ENCODE measurements around the gene PATE1. TPM values are rescaled to one million over a fixed set of nuclear protein-coding genes. Genes with fewer than 3 reads are reported as not detected.

Gene PATE1
- total RNA-seq, 1 donor from 2014 or later = not detected

GRCh38 chr11:125770583-125770982, 24.5 kb downstream of the PATE1 start:
- CTCF ChIA-PET = no interaction called here
- H3K36me3 Mint-ChIP-seq (ENCODE audit: low read depth) = no peaks in the 10 kb centered on the region
- no peak overlapping the region for H3K4me3 Mint-ChIP-seq
- no peak for TF ChIP-seq CTCF (IDR thresholded peaks at IDR 0.05)
- H3K27ac Mint-ChIP-seq = no peak overlapping the region
- no peak for DNase-seq
- H3K4me1 Mint-ChIP-seq = no peaks in the 10 kb centered on the region
- POLR2A ChIA-PET = no interaction called here
- intact Hi-C loops (cut with micrococcal nuclease) = no loop called here
- no peak for ATAC-seq (ENCODE audit: low read depth)
- H3K27me3 Mint-ChIP-seq = peaks cover 6% of the 10 kb centered on the region
- no peaks in the 10 kb centered on the region for H3K9me3 Mint-ChIP-seq

GRCh38 chr11:125772834-125773505, 26.9 kb downstream of the PATE1 start:
- H3K4me1 Mint-ChIP-seq = no peaks in the 10 kb centered on the region
- POLR2A ChIA-PET = no interaction called here
- no peaks in the 10 kb centered on the region for H3K36me3 Mint-ChIP-seq (ENCODE audit: low read depth)
- peaks cover 3% of the 10 kb centered on the region for H3K27me3 Mint-ChIP-seq
- TF ChIP-seq CTCF (IDR thresholded peaks at IDR 0.05) = no peak
- no peak for ATAC-seq (ENCODE audit: low read depth)
- no peak for DNase-seq
- no peak overlapping the region for H3K4me3 Mint-ChIP-seq
- no peak overlapping the region for H3K27ac Mint-ChIP-seq
- no peaks in the 10 kb centered on the region for H3K9me3 Mint-ChIP-seq
- intact Hi-C loops (cut with micrococcal nuclease) = no loop called here
- CTCF ChIA-PET = no interaction called here

GRCh38 chr11:125773516-125773915, 27.4 kb downstream of the PATE1 start:
- Mint-ChIP-seq H3K27me3 (peaks cover 3% of the 10 kb centered on the region), H3K4me3 (no peak overlapping the region), H3K9me3 (no peaks in the 10 kb centered on the region), H3K27ac (no peak overlapping the region), H3K4me1 (no peaks in the 10 kb centered on the region), H3K36me3 (ENCODE audit: low read depth) (no peaks in the 10 kb centered on the region)
- ATAC-seq (ENCODE audit: low read depth) = no peak
- DNase-seq = no peak
- POLR2A ChIA-PET = no interaction called here
- intact Hi-C loops (cut with micrococcal nuclease) = no loop called here
- no peak for TF ChIP-seq CTCF (IDR thresholded peaks at IDR 0.05)
- CTCF ChIA-PET = no interaction called here

GRCh38 chr11:125777309-125777708, 31.2 kb downstream of the PATE1 start:
- POLR2A ChIA-PET = no interaction called here
- DNase-seq (no peak), ATAC-seq (ENCODE audit: low read depth) (no peak)
- H3K4me3 Mint-ChIP-seq = no peak overlapping the region
- no peaks in the 10 kb centered on the region for H3K4me1 Mint-ChIP-seq
- H3K27me3 Mint-ChIP-seq = no peaks in the 10 kb centered on the region
- intact Hi-C loops (cut with micrococcal nuclease) = no loop called here
- CTCF ChIA-PET = no interaction called here
- no peaks in the 10 kb centered on the region for H3K9me3 Mint-ChIP-seq
- H3K27ac Mint-ChIP-seq = no peak overlapping the region
- no peaks in the 10 kb centered on the region for H3K36me3 Mint-ChIP-seq (ENCODE audit: low read depth)
- no peak for TF ChIP-seq CTCF (IDR thresholded peaks at IDR 0.05)

- ChIA-PET CTCF (no interaction called here), POLR2A (no interaction called here)
- no peak within 1 kb of the TSS for H3K4me3 Mint-ChIP-seq
- ATAC-seq (ENCODE audit: low read depth) (no peak), DNase-seq (no peak)
- H3K27me3 Mint-ChIP-seq = no peaks in the 10 kb centered on the region
- no peak for TF ChIP-seq CTCF (IDR thresholded peaks at IDR 0.05)
- H3K36me3 Mint-ChIP-seq (ENCODE audit: low read depth) = no peaks in the 10 kb centered on the region
- no peak within 1 kb of the TSS for H3K27ac Mint-ChIP-seq
- no peaks in the 10 kb centered on the region for H3K9me3 Mint-ChIP-seq
- no peaks in the 10 kb centered on the region for H3K4me1 Mint-ChIP-seq
- intact Hi-C loops (cut with micrococcal nuclease) = no loop called here
Observed at GRCh38 chr11:125778728-125779127, 32.6 kb downstream of the PATE1 start, which contains the start of gene PATE2. TSS of gene PATE2 (minus strand) at chr11:125778828. CDS start at chr11:125778773, 55 bp downstream.

Data from activated B cell treated with CpG ODN at 0.5 μM for 24 hours (primary cell).